ENCODE data around the gene CENPU. TPM values are rescaled to one million over a fixed set of nuclear protein-coding genes. Genes with fewer than 3 reads are reported as not detected.
A peak's percentile ranks its signal among the peaks of the same experiment; 100 is the strongest.
"Not testable (repeated sequence)": the region's sequence is repeated elsewhere in the genome, so short reads cannot be mapped to it uniquely, and the experiment has no call there.

Gene CENPU
- total RNA-seq, 1 donor from 2014 or later = 19.1 TPM

- no peak for DNase-seq (ENCODE audit: low read depth, low spot score)
Observed at GRCh38 chr4:184668511-184669114, 65.3 kb downstream of the CENPU start.

DNA sequence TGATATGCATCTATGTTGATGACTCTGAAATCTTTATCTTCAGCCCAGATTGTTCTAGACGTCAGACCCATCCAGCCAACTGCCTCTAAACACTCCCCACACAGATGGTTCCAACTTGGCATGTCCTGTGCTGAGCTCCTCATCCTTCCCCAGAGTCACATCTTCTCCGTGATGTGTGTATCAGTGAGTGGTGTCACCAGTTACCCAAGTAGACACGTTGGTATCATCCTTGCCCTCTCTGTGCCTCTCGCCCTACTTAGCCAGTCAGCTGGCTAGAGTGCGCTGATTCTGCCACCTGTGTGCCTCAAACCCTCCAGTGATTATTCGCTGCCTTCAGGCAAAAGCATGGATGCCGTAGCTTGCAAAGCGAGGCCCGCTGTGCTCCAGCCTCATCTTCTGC, 65.8 kb downstream of the CENPU start:
- DNase-seq (ENCODE audit: low read depth, low spot score) = no peak

DNA sequence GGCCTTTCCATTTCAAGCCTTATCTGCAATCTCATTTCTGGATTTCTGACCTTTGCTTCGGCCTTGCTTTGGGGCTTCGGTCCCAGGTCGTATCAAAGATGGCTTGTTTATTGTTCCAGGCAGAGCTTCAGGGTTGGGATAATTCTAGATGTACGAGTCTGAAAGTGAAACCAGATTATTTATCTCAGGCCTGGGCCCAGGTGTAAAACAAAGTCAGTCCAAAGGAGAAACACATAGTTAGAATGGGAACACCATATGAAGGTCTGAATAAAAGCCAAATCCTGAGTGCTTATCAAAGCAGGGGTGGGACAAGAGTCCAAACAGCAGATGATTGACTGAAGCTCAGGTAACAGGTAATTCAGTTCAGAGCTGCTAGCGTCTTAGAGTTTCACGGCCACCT, 67.2 kb downstream of the CENPU start:
- no peak for DNase-seq (ENCODE audit: low read depth, low spot score)

GRCh38 chr4:184664445-184665210, 69.3 kb downstream of the CENPU start:
- DNase-seq (ENCODE audit: low read depth, low spot score) = no peak

DNA sequence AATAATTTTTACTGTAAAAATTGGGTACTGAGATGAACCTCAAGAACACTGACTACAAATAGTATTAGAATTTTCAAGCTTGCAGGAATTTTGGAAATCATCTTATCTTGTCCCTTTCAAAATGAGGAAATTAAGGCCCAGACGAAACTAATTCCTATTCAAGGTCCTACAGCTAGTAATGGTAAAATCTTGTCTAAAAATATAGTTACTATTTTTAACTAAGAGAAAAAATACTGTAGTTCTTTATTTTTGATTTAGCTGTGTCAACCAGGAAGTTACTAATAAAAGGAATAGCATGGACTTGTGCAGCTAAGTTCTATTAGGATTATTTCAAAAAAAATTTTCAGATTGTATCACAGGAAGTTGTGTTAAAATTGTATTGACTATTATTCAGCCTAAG, 71.7 kb downstream of the CENPU start:
- DNase-seq (ENCODE audit: low read depth, low spot score) = no peak

GRCh38 chr4:184660978-184661377, 72.9 kb downstream of the CENPU start:
- no peak for DNase-seq (ENCODE audit: low read depth, low spot score)

DNA sequence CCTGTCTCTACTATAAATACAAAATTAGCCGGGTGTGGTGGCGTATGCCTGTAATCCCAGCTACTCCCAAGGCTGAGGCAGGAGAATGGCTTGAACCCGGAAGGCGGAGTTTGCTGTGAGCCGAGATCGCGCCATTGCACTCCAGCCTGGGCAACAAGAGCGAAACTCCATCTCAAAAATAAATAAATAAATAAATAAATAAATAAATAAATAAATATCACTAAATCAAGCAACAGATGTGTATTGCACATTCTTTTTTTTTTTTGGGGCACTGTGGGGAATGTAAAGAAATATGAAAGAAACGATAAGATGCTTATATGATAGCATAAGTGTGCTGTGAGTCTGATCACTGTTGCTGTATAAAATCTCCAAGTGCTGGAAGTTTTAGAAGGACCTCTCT, 76.1 kb downstream of the CENPU start:
- not testable (repeated sequence) for DNase-seq (ENCODE audit: low read depth, low spot score)

DNA sequence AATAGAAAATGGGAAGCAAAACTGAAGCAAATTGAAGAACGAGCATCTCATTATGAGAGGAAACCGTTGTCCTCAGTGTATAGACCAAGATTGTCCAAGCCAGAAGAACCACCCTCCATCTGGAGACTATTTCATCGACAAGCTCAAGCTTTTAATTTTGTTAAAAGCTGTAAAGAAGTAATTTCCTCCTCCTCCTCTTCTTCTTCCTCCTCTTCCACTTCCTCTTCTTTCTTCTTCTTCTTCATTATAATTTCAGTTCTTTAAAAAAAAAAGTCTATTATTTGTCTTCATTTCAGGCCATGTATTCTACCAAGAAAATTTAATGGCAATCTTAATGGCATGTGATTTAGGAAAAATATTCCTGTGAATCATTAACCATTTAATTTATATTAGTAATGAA, 76.8 kb downstream of the CENPU start:
- DNase-seq (ENCODE audit: low read depth, low spot score) = no peak

DNA sequence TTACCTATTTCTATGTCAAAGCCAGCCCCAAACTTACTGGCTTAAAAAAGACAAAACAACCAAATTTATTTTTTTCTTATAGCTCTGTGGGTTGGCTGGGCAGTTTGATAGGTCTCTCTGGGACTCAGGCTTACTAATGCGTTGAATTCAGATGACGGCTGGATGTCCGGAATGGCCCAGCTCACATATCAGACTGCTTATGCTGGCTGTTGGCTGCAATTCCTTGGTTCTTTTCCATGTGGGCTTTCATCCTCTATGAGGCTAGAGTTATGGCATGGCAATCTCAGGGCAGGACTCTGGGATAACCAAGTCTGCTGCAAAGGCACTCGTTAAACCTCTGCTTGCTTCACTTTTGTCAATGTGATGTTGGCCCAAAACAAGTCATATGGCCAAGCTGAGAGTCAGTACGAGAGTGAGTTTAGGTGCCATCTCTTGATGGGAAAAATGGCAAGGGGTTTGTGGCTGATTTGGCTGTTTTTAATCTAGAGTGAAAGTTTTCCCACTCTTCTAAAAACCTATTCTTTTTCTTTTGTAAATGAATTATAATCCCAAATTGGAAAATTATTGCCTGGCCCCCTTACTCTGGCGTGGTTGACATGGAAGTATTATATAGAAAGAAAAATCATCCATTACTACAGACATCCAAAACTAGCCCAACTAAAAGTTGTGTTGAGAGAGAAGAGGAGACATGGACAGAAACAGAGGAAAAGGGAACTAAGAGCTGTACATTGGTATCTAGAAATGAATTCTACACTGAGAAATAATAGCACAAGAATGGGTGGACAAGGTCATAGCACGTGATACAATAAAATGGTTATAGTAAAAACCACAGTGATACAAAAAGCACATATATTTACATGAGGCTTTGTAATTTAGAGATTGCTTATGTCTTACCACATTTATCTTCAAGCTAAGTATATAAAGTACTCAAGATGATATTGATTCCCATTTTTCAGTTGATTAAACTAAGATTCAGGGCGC, 77.7 kb downstream of the CENPU start:
- no peak for DNase-seq (ENCODE audit: low read depth, low spot score)

- no peak for DNase-seq (ENCODE audit: low read depth, low spot score)
Observed at GRCh38 chr4:184653650-184654049, 80.2 kb downstream of the CENPU start.

GRCh38 chr4:184652681-184653080, 81.2 kb downstream of the CENPU start:
- DNase-seq (ENCODE audit: low read depth, low spot score) = not testable (repeated sequence)

GRCh38 chr4:184651899-184652298, 82.0 kb downstream of the CENPU start:
- no peak for DNase-seq (ENCODE audit: low read depth, low spot score)

DNA sequence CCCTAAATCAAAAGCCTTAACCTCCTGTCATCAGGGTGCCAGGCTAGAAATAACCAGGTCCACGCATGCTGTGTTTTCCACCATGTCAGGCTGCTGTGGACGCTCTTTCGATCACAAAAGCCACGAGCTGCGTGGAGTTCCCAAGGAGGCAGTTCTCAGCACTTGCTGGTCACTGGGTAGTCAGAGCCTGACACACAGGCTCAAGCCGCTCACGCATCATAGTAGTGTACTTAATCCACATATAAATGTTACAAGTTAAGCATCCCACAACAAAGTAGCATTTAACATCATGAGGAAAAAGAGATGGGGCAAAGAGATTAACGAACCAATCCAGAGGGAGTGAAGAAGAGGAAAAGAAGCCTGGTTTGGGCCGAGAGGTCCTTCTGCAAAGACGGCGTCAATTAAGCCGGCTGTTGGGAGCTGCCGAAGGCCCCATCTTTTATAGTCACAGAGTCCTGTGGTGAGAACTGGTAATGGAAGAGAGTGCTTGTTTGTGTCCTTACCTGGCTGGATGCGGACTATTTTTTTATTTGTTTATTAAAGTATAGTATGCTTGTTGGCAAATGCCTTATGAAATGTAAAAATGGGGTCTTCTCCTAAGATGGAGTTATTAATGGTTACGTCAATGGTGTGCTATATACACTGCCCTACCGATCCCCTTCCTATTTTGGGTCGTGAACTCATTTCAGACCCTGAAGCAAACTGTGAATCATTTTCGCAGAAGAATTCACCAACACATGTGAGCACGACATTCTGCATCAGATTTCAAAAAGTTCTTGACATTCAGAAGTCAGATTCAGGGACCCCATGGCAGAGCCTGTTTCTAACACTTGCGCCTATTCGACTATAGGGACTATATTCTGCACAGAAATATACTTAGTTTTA, 83.7 kb downstream of the CENPU start:
- no peak for DNase-seq (ENCODE audit: low read depth, low spot score)

GRCh38 chr4:184649026-184649970, 84.6 kb downstream of the CENPU start, which contains the start of the genes CASP3 and PRIMPOL:
CASP3 (minus strand) TSS chr4:184649447; CDS start chr4:184638453, 10,994 bp downstream.
PRIMPOL (plus strand) TSS chr4:184649738; CDS start chr4:184657141, 7,403 bp downstream.
- peak; percentile 81 for DNase-seq (ENCODE audit: low read depth, low spot score)

DNA sequence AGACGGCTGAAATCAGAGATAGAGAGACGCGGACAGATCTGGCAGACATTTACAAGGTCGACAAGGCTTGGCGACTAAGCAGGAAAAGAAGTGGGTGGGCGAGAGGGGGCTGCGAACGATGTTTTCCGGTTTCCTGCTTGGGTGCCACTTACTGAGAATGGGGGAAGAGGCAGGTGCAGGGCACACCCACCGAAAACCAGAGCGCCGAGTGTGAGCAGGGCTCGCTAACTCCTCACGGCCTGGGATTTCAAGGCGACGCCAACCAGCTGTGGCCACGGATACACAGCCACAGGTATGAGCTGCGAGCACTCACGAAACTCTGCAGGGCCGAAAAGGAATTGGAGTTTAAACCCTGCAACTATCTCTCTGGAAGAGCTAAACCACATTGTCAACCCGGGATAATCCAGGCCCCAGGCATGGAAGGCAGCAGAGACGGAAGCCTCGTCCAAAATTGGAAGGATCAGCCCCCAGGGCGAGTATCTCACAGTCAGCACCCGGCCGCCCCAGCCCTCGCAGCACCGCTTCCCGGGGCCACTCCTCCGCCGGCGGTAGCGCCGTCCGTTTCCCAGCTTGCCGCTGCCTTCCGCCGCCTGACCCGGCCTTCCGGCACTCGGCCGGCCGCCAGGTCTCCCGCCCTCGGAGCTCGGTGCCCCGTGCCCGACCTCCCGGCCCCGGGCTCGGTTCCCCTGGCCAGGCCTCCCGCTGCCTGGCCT, 85.4 kb downstream of the CENPU start:
- no peak for DNase-seq (ENCODE audit: low read depth, low spot score)

DNA sequence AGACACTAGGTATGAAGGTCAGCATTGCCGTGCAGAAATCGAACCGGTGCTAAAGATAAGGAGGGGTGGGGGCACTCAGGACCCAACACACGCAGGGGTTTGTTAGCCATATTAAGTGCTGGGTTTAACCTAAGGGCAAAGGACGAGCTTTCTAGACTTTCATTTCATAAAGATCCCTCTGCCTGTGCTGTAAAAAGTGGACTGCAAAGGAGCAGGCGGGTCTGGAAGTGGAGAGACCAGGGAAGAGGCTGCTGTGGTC, 85.9 kb downstream of the CENPU start:
- no peak for DNase-seq (ENCODE audit: low read depth, low spot score)

GRCh38 chr4:184647266-184648053, 86.4 kb downstream of the CENPU start:
- no peak for DNase-seq (ENCODE audit: low read depth, low spot score)

- no peak for DNase-seq (ENCODE audit: low read depth, low spot score)
Observed at GRCh38 chr4:184645904-184646610, 87.8 kb downstream of the CENPU start.

Data from pulmonary artery endothelial cell (primary cell).